HG02623 (cell line): ENCODE results near the gene THAP7.

Experiments
- ATAC-seq: cut with Tn5 transposase; IDR thresholded peaks from one replicate; pipeline ENCODE4 v1.9.1; 2021; ENCODE audit warnings: moderate library complexity; ENCODE audit not compliant: unreplicated experiment

Gene THAP7

DNA sequence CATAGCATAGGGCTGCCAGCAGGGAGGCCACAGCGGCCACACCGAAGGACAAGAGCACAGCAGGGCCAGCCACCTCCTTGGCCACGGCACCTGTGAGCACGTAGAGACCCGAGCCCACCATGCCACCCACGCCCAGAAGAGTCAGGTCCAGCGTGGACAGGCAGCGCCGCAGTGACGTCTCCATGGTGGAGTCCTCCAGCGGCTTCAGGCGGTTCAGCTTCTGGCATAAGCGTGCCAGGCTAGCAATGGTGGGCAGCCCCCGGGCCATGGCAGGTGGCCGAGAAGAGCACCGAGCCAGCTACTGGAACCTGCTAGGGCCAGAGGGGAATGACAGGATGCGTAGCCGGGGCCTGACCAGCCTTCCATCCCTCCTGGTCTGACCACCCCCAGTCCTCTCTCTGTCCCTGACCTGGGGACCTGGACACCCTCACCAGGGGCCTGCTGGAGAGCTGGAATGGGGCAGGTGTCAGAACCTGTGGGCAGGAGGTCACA lies 29.7 kb upstream of the THAP7 start:
- no peak for ATAC-seq

DNA sequence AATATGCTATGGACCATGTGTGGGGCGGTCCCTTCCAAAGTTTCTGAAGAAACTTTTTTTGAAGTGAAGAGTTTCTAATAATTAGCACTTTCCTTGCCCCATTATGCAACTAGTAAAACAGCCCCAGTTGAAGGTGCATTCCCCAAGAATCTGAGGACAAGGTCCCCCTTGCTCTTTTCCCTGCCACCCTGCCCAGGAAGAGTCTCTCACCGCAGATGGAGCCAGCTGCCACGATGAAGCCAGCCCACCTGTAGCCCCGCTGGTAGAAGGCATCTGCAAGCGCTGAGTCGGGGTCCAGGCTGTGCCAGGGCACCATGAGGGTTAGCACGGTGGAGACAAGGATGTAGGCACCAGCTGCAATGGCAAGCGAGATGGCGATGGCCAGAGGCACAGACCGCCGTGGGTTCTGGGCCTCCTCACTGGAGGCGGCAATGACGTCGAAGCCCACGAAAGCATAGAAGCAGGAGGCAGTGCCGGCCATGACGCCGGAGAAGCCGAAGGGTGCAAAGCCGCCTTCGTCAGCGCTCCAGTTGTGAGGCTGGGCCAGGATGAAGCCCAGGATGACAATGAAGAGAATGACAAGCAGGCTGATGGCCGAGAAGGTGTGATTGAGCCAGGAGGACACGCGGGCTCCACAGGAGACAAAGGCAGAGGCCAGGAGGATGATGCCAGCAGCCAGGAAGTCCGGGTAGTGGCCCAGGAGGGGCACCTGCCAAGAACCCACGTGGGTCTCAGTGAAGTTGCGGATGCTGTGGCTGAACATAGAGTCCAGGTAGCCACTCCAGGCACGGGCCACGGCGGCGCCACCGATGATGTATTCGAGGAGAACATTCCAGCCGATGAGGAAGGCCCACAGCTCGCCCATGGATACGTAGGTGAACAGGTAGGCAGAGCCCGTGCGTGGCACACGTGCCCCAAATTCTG lies 29.0 kb upstream of the THAP7 start:
- ATAC-seq = no peak

DNA sequence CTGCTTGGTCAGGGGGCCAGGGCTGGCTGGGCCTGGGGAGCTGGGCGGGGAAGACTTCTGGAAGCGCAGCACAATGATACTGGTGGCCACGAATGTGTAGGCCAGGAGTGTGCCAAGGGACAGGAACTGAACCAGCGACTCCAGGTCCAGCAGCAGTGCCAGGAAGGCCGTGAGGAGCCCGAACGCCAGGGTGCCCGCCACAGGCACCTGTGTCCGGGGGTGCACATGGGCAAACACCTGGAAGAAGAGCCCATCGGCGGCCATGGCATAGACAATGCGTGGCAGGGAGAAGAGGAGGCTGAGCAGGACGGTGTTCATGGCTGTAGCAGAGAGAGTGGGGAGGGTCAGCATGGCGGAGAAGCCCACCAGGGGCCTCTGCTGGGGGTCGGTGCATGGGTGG lies 28.1 kb upstream of the THAP7 start:
- ATAC-seq = no peak

DNA sequence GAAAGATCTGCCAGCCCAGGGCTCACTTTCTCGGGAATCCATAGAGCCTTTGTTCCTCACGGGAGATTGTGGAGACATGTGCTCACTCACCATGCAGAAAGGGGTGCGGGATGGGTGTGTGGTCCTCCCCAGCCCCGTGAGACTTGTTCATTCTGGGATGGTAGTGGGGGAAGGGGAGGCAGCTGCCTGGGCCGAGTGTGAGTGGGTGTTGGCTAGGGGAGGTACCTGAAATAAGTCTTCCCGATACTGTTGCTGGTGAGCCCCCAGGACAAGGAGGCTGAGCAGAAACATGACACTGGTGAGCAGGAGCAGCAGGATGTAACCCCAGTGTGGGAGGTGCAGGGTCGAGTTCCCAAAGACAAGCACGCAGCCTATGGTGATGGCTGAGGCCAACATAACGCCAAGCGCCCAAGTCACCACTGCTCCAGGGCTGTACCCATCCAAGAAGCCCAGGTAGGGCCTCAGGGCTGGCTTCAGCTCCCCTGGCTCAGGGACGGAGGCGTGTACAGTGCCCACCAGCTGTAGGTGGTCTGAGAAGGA lies 27.6 kb upstream of the THAP7 start:
- ATAC-seq = no peak

DNA sequence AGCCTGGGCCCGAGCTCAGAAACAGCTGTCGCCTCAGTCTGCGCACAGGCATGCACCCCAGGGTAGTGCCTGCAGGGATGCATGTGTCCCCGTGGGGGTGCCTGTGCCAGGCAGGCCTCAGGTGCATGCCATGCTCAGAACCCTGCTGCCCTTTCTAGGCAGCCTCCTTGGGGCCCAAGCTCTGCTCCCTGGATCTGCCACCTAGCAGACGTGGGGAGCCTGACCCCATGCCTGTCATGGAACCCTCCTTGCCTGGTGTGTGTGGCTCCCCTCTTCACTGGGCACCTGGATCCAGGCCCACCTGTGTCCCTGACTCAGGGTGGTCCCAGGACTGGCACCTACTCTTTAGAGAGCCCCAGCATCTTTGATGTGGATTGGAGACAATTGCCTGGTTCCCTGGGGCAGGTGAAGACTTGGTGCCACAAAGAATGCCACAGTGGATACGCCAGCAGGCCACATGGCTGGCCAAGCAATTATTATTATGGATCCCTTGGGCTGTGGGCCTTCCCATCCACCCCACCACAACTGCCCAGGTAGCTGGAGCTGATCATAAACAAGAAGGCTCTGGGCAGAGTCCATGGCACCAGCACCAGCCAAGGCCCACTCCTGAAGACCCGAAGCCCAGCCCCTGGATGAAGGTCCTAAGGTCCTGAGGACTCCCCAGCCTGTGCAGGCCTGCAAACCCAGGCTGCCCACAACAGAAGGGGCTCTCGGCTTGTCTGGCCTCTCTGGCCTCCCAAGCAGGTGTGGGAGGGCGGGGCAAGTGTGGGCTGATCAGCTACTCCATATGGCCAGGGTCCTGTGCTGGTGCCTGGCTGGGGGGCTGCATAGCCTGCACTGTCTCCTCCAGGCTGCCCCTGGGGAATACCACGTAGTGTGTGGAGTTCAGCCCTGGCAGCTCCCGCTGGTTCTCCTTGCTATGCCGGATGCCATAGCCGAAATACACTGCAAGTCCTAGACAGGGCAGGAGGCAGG lies 26.6 kb upstream of the THAP7 start:
- ATAC-seq = no peak

DNA sequence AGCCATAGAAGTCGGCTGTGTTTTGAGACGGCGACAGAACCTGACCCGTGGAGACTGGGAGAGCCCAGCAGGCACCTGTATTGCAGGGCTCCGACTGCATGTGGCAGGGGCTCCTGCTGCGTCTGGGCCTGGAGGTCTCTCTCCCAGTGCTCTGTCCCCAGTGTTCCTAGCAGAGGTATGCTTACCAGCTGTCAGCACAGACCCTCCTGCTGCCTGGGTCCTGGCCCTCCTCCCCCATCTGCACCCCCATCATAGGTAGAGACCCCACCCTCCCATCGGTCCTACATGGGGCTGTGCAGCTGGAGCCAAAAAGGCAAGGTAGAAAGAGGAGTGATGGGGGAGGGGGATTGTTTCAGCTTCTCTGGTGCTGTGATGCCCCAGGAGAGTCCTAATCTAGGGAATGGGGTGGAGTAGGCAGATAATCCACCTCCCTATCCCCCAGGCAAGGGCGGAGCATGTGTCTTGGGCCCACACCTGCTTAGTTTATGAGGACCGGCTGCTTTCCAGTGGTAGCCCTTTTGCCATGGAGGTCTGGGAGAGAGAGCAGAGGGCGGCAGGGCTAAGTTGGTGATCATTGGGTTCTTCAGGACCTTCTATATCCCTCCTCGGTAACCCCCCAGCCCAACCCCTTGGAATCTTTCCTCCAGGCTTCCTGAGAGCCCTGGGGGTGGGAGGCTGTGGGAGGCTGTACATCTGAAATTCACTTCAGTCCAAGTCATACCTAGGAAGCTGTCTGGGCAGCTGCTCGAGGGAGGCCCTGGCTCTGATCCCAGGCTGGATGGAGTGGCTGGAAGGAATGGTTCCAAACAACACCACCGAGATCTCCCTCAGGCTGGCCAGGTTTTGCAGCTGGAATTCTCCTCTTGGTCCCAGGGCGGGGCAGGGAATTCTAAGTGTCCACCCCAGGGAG lies 25.1 kb upstream of the THAP7 start:
- no peak for ATAC-seq

DNA sequence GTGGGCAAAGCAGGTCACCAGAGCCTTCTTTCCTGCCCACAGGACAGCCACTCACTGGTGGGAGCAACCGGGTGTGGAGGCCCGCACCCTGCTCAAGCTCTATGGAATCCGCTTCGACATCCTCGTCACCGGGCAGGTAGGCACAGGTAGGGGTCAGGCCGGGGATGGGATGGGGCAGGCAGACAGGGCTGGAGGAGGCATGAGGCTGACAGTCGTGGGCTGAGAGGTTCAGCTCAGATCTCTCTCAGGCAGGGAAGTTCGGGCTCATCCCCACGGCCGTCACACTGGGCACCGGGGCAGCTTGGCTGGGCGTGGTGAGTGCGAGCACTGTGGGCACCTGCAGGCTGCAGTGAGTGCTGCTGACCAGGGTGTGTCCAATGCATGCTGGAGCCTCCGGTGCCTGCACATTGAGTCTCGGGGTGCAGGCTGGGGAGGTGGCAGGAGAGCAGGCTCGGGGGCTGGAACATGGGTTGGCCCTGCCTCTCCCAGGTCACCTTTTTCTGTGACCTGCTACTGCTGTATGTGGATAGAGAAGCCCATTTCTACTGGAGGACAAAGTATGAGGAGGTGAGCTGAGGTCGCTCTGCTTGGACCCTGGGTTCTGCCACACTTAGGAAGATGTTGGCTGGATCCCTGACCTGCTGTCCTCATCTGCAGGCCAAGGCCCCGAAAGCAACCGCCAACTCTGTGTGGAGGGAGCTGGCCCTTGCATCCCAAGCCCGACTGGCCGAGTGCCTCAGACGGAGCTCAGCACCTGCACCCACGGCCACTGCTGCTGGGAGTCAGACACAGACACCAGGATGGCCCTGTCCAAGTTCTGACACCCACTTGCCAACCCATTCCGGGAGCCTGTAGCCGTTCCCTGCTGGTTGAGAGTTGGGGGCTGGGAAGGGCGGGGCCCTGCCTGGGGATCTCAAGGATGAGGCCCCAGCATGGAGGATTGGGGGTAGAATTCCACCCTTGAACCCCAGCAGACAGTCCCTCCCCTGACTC lies 24.1 kb upstream of the THAP7 start:
- ATAC-seq = no peak

DNA sequence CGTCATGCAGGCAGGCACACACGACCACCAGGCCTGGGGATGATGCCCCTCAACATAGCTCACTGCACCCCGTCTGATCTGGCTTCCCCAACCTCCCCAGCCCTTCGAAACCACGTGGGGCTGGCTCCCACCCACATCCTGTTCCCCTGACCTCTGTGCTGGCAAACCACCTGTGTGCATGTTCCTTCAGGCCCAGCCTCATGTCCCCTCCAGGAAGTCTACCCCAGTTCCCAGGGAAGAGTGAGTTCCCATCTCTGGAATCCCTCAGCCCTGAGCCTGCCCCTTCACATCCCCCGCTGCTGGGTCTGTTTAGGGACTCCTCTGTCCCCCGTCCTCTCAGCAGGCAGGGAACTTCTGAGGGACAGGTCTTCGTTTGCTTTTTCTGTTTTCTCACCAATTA lies 23.3 kb upstream of the THAP7 start:
- no peak for ATAC-seq

DNA sequence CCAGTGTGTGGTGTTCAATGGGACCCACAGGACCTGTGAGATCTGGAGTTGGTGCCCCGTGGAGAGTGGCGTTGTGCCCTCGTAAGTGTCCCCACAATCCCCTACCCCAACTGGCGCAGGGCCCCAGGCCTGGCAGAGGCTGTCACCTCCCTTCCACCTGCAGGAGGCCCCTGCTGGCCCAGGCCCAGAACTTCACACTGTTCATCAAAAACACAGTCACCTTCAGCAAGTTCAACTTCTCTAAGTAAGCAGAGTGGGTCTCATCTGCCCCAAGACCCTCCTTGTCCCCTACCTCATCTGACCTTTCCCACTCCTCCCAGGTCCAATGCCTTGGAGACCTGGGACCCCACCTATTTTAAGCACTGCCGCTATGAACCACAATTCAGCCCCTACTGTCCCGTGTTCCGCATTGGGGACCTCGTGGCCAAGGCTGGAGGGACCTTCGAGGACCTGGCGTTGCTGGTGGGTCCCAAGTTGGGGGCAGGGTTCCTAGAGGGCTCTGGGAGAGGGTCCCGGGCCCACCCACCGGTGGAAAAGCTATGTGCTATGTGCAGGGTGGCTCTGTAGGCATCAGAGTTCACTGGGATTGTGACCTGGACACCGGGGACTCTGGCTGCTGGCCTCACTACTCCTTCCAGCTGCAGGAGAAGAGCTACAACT lies 21.2 kb upstream of the THAP7 start:
- ATAC-seq = no peak

DNA sequence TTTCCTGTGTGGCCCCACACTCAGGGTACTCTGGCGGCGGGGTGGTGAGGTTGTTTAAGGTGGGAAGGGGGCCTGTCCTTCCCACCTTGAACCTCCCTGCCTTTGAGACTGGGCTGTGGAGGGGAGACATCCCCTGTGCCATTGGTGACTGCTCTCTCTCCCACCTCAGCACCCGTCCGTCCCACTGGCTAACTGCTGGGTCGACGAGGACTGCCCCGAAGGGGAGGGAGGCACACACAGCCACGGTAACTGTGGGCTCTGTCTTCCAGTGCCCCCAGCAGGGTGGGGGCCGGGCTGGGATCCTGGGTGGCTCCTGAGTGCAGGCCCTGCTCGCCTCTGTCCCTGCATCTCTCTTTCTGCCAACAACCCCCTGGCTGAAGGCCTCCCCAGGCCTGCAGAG lies 20.6 kb upstream of the THAP7 start:
- ATAC-seq = no peak

DNA sequence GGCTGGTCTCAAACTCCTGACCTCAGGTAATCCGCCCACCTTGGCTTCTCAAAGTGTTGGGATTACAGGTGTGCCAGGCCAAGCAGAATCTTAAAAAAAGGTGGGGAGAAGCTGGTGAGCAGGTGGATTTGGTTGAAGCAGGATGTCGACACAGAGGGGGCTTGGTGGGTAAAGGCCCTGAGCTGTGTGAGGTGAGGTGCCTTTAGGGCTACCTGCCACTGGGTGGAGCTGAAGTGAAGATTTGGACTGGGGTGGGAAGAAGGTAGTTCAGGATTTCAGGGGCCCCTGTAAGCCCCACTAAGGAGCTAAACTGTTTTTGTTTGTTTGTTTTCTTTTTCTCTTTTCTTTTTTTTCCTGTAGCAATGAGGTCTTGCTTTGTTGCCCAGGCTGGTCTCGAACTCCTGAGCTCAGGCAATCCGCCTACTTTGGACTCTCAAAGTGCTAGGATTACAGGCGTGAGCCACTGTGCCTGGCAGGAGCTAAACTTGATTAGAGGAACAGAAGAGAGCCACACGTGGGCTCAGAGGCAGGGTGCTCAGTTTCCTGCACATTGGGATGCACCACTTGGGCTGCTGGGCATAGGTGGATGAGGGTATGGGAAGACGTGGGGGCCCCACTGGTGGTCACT lies 19.0 kb upstream of the THAP7 start:
- ATAC-seq = no peak

DNA sequence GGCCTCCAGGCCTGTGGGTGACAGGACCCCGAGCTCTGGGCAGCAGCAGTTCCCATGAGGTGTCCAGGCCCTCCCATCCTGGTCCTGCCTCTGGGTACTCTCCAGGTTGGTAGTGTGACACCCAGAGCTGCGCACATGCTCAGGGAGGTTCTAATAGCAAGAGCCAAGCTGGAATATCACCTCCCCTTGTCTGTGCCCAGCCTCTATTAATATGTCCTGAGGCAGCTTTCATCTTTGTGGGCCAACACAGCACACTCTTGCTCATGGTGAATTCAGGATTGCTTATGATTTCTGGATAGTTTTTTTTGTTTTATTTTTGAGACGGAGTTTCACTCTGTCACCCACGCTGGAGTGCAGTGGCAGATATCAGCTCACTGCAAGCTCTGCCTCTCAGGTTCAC lies 16.4 kb upstream of the THAP7 start:
- ATAC-seq = no peak

DNA sequence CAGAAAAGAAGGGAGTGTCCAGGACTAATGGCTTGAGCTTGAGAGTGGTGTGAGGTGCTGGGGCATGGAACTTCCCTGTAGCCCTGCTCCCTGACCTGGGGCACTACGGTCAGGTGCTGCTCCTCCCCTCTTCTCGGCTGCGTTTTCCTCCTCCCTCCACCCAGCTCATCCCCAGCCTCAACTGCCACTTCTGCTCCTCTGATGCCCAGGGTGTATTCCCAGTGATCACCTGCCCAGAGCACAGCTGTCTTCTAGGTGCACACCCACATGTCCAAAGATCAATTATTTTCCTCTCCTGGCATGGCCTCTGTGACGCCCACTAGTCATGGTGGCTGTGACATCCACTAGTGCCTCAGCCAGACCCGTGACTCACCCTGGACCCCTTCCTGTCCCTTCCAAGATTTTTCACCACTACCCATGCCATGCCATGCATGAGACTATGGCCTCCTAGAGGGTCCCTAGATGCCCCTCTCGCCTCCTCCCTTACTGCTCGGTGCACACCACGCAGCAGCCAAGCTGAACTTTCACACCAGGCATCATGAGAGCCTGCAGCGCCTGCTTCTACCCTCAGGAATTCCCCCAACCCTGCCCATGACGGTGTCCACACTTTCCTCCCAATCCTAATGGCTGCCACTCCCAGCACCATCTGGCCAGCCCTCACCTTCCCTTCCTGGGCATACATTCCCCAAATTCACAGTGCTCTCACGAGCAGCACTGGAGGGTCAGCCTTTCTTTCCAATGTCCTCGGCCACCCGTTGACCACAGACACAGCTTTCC lies 14.9 kb upstream of the THAP7 start:
- no peak for ATAC-seq

DNA sequence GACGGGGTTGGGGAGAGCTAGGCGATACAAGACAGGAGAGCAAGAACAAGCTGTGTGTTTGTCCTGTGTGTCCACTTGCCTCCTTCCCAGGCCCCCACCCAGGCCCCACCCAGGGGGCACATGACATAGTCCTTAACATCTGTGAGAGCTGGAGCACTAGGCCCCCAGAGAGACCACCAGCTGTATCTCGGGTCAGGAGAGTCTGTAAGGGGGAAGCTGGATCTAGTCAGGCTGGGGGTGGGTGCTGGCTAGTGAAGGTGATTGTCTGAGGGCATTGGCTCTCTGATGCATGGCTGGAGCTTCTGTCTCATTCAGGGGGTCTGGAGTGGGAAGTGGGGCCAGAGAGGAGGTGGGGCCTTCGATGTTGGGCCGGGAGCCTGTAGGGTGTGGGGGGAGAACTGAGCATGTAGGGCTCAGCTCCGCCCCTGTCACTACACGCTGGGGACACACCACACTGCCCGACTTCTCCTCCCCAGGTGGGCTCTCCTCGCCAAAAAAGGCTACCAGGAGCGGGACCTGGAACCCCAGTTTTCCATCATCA lies 13.6 kb upstream of the THAP7 start:
- no peak for ATAC-seq

DNA sequence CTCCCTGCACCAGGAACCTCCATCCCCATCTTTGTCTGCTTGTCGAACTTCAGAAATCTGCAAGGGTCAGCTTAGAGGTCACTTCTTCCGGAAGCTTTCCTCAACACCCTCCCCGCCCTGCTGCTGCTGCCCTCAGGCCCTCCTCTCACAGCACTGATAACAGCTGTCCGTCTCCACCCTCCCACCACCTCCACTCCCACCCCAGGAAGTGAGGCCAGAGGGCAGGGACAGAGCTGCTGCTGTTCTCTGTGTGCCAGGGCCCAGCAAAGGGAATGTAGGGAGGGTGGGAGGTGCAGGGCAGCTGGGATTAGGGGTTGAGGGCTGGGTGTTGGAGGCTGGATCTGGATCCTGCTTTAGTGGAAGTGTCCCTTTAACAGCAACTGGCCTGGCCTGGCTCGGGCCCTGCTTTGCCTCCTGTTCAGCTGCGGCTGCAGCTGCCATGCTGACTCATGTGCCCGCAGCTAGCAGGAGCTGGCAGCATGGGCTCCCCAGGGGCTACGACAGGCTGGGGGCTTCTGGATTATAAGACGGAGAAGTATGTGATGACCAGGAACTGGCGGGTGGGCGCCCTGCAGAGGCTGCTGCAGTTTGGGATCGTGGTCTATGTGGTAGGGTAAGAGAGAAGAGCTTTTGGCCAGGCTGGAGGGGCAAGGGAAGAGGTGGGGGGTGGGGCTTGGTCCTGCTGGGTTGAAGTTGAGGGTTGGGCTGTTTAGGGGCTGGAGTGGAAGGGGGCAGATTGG lies 13.0 kb upstream of the THAP7 start, which contains the start of gene P2RX6:
P2RX6 (plus strand) TSS at position 440 of the 740 bp plus-strand sequence; CDS start at position 450, 10 bp downstream.
- ATAC-seq = no peak

DNA sequence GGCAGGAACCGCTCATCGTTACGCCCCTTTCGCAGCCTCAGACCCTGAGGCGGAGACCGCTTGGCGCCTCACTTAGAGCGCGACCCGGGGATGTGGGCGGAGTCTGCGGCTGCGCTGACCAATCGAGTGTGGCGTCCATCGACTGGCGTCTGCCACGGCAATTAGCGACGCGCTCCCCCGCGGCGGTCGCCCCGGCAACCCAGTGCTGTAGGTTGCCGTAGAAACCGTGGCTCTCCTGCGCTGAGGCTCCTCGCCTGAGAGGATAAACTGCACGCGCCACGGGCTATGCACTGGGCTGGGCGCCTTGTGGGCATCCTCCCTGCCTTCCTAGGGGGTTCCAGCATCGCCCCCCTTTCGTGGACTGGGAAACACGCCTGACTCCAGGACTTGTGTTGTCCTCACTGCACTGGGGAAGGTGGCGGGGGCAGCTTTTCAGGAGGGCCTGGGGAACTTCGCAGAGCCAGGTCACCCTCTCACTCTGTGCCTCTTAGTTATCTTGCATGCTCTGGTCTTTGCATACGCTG lies 12.3 kb upstream of the THAP7 start:
- ATAC-seq = peak; percentile 77
